OCI-LY7 (cell line): ENCODE measurements around the gene GET4. TPM values are rescaled to one million over a fixed set of nuclear protein-coding genes. Genes with fewer than 3 reads are reported as not detected.

Experiments
- BruUV-seq: library from RNA; stranded (reverse); fragments of 400-500 nt; replicated peaks from 2 replicates; lab custom pipeline; 2021; lab: Mats Ljungman, UMichigan
- CTCF ChIA-PET: fragments of 300-600 bp; sonication (Branson Sonifier 250); formaldehyde crosslinking; loops from one replicate; lab custom pipeline; 2022; ENCODE audit warnings: antibody characterized with exemption; ENCODE audit not compliant: unreplicated experiment; lab: Charles Lee
- POLR2A ChIA-PET: fragments of 300-600 bp; sonication (Branson Sonifier 250); formaldehyde crosslinking; loops from one replicate; lab custom pipeline; 2022; ENCODE audit warnings: antibody characterized with exemption; lab: Charles Lee
- DNase-seq: peaks from one replicate; pipeline ENCODE4 v3.0.0-alpha.2; 2015; ENCODE audit warnings: low spot score
- H2AFZ ChIP-seq: fragments of 200-600 bp; sonication (generic), shearing (Covaris generic); 2 replicates; pipeline ENCODE4 v1.6.1; 2014; ENCODE audit warnings: mild to moderate bottlenecking, antibody characterized with exemption, low read length, moderate library complexity
- H3K27ac ChIP-seq: fragments of 200-600 bp; sonication (generic); 2 replicates; pipeline ENCODE4 v1.5.1; 2014; ENCODE audit warnings: mixed run types, low read depth, mild to moderate bottlenecking, moderate library complexity, low read length, inconsistent platforms; ENCODE audit not compliant: poor library complexity, severe bottlenecking
- H3K36me3 ChIP-seq: fragments of 200-600 bp; sonication (generic); 2 replicates; pipeline ENCODE4 v1.6.1; 2014; ENCODE audit warnings: mild to moderate bottlenecking, antibody characterized with exemption, low read length, moderate library complexity, mixed read lengths; ENCODE audit not compliant: insufficient read depth
- H3K4me1 ChIP-seq: fragments of 200-600 bp; sonication (generic); 2 replicates; pipeline ENCODE4 v1.5.1; 2014; ENCODE audit warnings: mild to moderate bottlenecking, low read length; ENCODE audit not compliant: insufficient read depth, poor library complexity, severe bottlenecking
- H3K4me2 ChIP-seq: fragments of 200-600 bp; sonication (generic); 2 replicates; pipeline ENCODE4 v1.6.1; 2014; ENCODE audit warnings: mild to moderate bottlenecking, low read length
- H3K4me3 ChIP-seq: fragments of 200-600 bp; sonication (generic); 2 replicates; pipeline ENCODE4 v1.5.1; 2014; ENCODE audit warnings: mild to moderate bottlenecking, low read depth, low read length; ENCODE audit not compliant: poor library complexity, severe bottlenecking
- H3K79me2 ChIP-seq: fragments of 200-600 bp; sonication (generic); 2 replicates; pipeline ENCODE4 v1.6.1; 2016; ENCODE audit warnings: low read depth, mild to moderate bottlenecking, low read length, moderate library complexity, mixed read lengths; ENCODE audit not compliant: insufficient read depth
- H3K9me2 ChIP-seq: fragments of 200-600 bp; sonication (generic); 2 replicates; pipeline ENCODE4 v1.6.1; 2016; ENCODE audit warnings: mild to moderate bottlenecking, low read length, mixed read lengths; ENCODE audit not compliant: insufficient read depth
- H3K9me3 ChIP-seq: fragments of 200-600 bp; sonication (generic); 2 replicates; pipeline ENCODE4 v1.6.1; 2014; ENCODE audit warnings: mild to moderate bottlenecking, mixed run types, low read length, mixed read lengths
- H4K20me1 ChIP-seq: fragments of 200-600 bp; sonication (generic); 2 replicates; pipeline ENCODE4 v1.6.1; 2014; ENCODE audit warnings: mild to moderate bottlenecking, antibody characterized with exemption, low read length, moderate library complexity, mixed read lengths; ENCODE audit not compliant: insufficient read depth
- CTCF ChIP-seq: fragments of 200-600 bp; sonication (generic); conservative IDR thresholded peaks from 2 replicates; pipeline ENCODE4 v1.5.1; 2014; ENCODE audit warnings: mild to moderate bottlenecking, antibody characterized with exemption, low read length, moderate library complexity, mixed read lengths
- EZH2phosphoT487 ChIP-seq: fragments of 200-600 bp; sonication (generic); IDR thresholded peaks from 2 replicates; pipeline ENCODE4 v1.6.1; 2018; ENCODE audit warnings: low read depth, borderline replicate concordance, mild to moderate bottlenecking, mixed run types, antibody characterized with exemption, low read length, moderate library complexity, mixed read lengths
- intact Hi-C: fragments of 100-400 bp; cut with micrococcal nuclease; formaldehyde crosslinking; loops from one replicate; pipeline ENCODE4 v1.10.0; 2022; ENCODE audit not compliant: unreplicated experiment
- total RNA-seq, 2 experiments: library from RNA; depleted of rRNA in 1 of 2; stranded (reverse); fragments of >200 nt in 1 of 2; shearing (Covaris generic) in 1 of 2; gene quantifications; 2 replicates each; pipeline ENCODE4 v1.2.3, GENCODE V29; 2014 to 2022

Gene GET4
- total RNA-seq, 2 experiments from 2014 or later: 46.3 to 54.5 TPM

DNA sequence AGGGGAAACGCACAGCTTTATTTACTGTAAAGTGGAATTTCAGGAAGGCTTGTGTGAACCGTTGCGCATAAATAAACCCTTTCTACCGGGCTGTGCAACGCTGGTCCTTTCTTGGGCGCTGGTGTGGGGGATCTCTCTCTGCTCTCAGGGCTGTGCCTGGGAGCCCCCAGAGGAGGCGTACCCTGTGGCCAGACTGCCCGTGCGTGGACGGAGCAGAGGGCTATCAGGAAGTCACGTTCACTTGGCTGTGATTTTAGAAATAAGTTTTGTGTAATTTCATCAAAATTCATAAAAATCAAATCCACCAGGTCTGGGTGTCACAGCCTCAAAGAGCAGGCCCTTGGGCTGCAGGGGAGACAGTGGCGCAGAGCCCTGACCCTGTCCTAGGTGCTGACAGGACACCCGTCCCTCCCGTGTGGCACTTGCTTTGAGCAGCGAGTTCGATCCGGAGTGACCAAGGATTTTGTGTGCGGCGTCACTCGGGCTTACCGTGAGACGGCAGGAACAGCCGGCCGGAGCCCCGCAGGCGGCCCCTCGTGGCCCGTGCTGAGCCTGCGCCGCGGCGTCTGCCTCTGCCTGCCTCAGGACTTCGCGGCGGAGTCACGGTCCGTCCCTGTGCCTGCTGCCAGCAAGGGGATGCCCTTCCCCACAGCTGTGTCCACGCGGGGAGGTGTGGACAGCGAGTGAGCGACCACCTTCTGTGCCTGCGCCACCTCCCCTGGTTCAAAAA, 20.2 kb downstream of the GET4 start:
- H4K20me1 ChIP-seq: no peaks in the 10 kb centered on the region
- TF ChIP-seq EZH2phosphoT487: no peak
- TF ChIP-seq CTCF: no peak
- DNase-seq: no peak
- no peaks in the 10 kb centered on the region for H3K9me3 ChIP-seq
- H3K27ac ChIP-seq: no peak overlapping the region
- no TSS peak for BruUV-seq
- H3K36me3 ChIP-seq: peaks cover 55% of the 10 kb centered on the region
- ChIA-PET POLR2A (no interaction called here), CTCF (no interaction called here)
- no peaks in the 10 kb centered on the region for H3K79me2 ChIP-seq
- H2AFZ ChIP-seq: no peak overlapping the region
- no peaks in the 10 kb centered on the region for H3K4me1 ChIP-seq
- no peak overlapping the region for H3K4me3 ChIP-seq
- no peak overlapping the region for H3K4me2 ChIP-seq
- H3K9me2 ChIP-seq: no peaks in the 10 kb centered on the region
- intact Hi-C loops: no loop called here

DNA sequence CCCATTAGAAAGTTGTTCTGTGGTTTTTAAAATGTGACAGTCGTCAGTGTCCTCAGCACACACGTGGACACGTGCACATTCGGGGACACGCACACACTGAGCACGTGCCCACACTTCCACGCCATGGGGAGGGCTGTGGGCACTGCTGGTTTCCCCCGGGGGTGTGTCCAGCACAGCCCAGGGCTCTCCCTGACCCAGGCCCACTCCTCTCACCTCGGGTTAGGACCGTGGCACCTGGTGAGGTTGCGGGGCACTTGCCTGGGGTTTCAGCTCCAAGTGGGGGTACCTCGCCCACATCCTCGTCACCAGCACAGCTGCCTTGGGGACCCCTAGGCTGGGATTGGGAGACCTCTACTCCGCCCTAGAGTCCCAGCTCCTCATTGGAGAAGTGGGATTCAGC, 20.7 kb downstream of the GET4 start:
- no TSS peak for BruUV-seq
- H3K4me3 ChIP-seq: no peak overlapping the region
- H3K9me2 ChIP-seq: no peaks in the 10 kb centered on the region
- intact Hi-C loops: no loop called here
- no peak for DNase-seq
- H3K36me3 ChIP-seq: peaks cover 49% of the 10 kb centered on the region
- no peak overlapping the region for H2AFZ ChIP-seq
- no peaks in the 10 kb centered on the region for H3K4me1 ChIP-seq
- no peaks in the 10 kb centered on the region for H3K9me3 ChIP-seq
- no peak overlapping the region for H3K27ac ChIP-seq
- H4K20me1 ChIP-seq: no peaks in the 10 kb centered on the region
- TF ChIP-seq EZH2phosphoT487: no peak
- TF ChIP-seq CTCF: no peak
- ChIA-PET CTCF (no interaction called here), POLR2A (no interaction called here)
- H3K79me2 ChIP-seq: no peaks in the 10 kb centered on the region
- H3K4me2 ChIP-seq: no peak overlapping the region

GRCh38 chr7:897771-898376, 21.5 kb downstream of the GET4 start:
- no peaks in the 10 kb centered on the region for H3K9me3 ChIP-seq
- intact Hi-C loops: no loop called here
- H3K9me2 ChIP-seq: no peaks in the 10 kb centered on the region
- BruUV-seq: no TSS peak
- H3K4me3 ChIP-seq: no peak overlapping the region
- ChIA-PET CTCF (no interaction called here), POLR2A (no interaction called here)
- H2AFZ ChIP-seq: no peak overlapping the region
- H3K79me2 ChIP-seq: no peaks in the 10 kb centered on the region
- H3K36me3 ChIP-seq: peaks cover 41% of the 10 kb centered on the region
- no peak overlapping the region for H3K4me2 ChIP-seq
- H3K4me1 ChIP-seq: no peaks in the 10 kb centered on the region
- no peaks in the 10 kb centered on the region for H4K20me1 ChIP-seq
- TF ChIP-seq EZH2phosphoT487: no peak
- no peak for TF ChIP-seq CTCF
- no peak overlapping the region for H3K27ac ChIP-seq
- DNase-seq: no peak
